HTERT RPE-1 (cell line): ENCODE data around the gene ST6GALNAC2.

Experiments used
- in situ Hi-C: fragments of 300-500 bp; cut with MboI; formaldehyde crosslinking; loops from 4 replicates; pipeline ENCODE4 v1.14.3; 2020; ENCODE audit warnings: low sequenced_read_pairs

The ST6GALNAC2 gene

DNA sequence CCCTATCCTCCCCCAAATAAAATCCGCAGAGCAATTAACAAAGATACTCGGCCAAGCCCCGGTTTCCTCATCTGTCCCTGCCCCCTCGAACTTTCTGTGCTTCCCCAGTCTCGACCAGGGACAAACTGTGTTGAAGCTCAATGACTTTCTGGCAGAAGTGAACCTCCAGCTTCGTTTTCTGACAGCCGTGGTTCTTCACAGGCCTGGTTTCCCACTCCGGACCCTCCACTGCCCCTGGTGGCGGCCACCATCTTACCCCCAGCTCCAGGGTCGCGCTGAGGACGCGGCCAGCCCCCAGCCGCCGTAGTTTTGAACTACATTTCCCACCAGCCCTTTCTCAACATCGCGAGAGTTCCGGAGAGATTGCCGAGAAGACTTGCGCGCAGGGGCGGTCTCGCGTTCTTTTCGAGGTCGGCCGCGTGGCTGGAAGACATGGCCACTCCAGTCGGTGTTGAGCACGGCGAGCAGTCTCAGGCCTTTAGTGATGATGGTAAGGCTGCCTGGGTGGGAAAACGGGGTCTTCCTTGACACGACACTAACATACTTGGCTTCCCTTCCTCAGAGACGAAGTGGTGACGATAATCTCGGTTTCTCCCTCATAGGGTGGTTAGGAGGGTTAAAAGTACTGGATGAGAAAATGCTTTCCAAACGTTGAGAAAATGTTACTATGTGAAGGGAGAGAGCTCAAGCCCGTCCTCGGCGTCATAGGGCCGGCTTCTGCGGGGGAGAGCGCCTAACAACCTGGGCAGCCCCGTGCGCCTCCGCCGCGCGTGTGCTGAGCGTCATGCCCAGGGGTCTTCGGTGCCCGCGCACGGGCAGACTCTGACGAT lies 28.1 kb downstream of the ST6GALNAC2 start:
- in situ Hi-C loops: no loop called here

DNA sequence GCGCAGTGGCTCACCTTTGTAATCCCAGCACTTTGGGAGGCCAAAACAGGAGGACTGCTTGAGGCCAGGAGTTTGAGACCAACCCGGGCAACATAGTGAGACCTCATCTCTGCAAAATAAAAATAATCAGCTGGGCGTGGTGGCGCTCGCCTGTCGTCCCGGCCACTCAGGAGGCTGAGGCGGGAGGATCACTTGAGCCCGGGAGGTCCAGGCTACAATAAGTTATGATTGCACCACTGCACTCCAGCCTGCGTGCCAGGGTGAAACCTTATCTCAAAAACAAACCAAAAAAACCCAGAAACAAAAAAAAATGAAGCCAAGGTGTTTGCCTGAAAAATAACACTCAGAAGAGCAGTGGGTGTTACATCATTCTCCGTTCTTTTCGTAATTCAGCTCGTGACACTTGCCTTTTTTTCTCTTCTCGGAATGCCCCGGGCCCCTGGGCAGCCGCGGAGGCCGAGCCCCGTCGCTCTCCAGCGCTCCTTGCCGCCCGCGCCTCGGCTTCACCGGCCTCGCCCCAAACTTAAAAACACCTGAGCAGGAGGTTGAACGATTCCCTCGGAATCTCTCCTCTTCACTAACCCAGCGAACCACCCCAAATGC lies 28.8 kb downstream of the ST6GALNAC2 start:
- in situ Hi-C loops: no loop called here

DNA sequence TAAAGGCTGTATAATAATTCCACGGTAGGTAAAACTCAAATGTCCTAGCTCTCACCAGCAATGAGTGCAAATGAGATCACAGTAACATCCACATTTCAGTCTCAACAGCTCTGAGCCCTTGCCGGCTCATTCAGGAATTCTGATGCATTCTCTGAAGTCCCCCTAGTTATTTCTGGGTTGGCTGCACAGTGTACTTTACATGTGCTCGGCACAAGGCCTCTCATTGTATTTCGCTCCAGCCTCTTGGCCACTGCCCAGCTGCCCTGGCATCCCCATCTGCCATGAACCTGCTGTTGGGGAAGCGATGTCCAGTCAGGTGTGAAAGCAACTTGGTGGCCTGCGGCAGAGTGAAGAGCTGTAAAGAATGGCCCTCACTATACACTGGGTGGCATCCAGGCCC lies 31.5 kb downstream of the ST6GALNAC2 start:
- in situ Hi-C loops: no loop called here

DNA sequence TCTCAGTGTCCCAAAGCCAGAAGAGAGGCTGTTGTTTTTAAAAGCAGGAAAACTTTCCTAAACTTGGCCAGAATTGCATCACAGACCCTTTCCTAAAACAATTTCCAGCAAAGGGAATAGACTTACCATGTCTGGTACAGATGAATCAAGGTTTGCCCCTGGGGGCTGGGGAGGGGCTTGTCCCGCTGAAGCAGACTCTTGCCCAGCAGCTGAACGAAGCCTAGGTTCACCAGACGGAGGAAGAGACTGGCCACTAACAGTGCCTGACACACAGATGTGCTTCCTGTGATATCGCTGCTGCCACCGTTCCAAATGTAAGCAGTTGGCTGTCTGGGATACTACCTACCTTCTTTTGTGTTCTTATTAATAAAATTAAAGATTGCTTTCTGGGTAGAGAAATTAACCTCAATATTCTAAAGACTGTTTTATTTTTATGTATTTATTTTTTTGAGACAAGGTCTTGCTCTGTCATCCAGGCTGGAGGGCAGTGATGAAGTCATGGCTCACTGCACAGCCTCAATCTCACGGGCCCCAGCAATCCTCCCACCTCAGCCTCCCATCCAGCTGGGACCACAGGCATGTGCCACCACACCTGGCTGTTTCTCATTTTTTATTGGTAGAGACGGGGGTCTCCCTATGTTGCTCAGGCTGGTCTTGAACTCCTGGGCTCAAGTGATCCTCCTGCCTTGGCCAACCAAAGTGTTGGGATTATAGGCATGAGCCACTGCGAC lies 32.3 kb downstream of the ST6GALNAC2 start:
- in situ Hi-C loops: no loop called here

DNA sequence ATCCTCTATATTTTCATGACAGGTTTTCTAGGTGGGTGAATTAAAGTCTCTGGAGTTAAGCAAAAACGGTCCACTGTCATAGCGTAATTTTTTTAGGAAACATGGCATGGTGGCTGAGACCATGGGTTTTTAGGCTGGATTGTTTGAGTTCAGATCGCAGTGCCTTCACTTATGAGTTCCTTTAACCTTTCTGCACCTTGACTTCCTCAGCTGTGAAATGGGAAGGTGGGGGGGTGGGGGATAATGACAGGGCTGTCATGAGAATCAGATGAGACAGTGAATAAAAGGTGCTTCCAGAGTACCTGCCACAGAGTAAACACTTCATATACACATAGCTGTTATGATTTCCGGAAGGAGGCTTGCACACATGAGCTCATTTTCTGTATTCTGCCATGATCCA lies 34.0 kb downstream of the ST6GALNAC2 start:
- in situ Hi-C loops: no loop called here

DNA sequence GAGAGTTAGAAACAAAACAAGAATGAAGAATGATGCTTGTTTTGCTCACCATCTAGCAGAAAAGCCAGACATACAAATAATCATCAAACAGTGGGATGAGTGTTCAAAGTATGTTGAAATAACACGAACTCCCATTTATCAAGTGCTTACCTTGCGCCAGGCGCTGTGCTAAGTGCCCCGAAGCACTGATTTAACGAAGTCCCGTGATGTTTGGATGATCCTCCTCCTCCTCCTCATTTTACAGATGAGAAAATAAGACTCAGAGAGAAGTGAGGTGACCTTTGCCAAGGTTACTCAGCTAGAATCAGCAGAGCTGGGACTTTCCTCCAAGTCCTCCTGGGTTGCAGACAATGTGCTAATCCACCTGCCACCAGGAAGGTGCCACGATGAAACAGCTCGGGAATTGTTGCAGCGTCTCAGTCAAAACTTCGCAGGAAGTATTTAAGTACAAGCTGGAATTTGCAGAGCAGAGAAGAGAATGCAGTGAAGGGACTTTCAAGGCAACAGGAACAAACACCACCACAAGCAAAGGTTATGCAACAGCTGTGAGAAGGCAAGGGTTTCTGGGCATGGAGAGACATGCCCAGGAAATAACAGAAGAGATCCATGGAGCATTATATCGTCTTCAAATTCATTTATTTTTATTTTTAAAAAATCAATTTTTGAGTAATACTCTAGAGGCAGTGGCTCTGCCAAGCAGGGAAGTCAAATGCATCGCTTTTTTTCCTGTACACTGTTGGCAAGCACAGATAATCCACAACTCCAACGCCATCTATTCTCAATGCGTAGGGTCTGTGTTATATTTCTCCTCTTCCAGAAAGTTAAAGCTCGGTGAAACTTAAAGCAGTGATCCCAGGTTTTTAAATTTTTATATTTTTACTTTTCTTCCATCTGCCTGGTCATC lies 34.7 kb downstream of the ST6GALNAC2 start:
- in situ Hi-C loops: no loop called here

DNA sequence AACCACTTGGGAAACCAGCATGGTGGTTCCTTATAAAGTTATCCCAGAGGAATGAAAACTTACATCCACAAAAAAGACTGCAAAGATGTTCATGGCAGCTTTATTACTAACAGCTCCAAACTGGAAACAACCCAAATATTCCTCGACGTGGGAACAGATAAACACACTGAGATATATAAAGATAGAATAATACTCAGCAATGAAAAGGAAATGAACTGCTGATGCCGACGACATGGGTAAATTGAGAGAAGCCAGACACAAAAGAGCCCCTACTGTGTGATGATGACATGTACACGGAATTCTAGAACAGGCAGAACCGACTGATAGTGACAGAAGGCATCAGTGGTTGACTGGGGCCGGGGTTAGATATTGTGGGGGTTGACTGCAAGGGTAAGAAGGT lies 36.1 kb downstream of the ST6GALNAC2 start:
- in situ Hi-C loops: no loop called here

DNA sequence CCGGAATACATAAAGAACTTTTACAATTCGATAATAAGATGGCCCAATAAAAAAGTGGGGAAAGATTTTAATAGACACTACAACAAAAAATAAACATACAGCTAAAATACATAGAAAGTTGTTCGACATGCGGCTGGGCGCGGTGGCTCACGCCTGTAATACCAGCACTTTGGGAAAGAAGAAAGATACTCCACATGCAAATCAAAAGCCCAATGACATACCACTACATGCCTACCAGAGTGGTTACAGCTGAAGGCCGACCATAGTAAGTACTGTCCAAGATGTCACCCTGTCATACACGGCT lies 36.5 kb downstream of the ST6GALNAC2 start:
- in situ Hi-C loops: no loop called here

DNA sequence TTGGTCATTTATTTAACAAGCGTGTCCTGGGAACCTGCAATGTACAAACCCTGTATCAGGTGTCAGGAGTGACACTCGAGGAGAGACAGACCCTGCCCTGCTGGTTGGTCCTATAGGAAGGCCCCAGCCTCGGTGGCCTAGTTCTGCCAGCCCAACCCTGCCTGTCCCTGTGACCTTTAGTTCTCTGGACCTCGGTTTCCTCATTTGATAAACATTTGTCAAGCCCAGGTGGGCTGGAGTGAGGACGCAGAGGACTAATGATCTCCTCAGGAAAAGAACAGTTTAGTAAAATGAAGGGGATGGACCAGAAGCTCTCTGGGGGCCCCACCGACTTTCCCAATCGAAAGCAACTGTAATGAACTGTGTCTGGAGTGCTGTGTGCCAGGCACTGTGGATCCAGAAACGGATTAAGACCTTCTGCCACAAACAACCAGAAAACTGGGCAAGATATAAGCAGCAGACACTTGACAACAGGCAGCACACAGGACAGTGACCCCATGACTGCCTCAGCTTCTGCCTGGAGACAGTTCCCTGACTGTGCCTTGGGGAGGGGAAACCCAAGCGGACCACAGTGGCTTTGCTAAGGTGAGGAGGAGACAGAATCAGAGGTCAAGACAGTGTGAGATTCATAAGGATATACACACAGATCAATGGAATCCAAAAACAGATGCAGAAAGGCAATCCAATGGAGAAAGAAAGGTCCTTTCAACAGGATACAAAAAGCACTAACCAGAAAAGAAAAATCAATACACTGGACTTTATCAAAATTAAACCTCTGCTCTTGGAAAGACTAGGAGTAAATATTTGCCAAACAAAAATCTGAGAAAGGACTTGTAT lies 37.1 kb downstream of the ST6GALNAC2 start:
- in situ Hi-C loops: no loop called here

DNA sequence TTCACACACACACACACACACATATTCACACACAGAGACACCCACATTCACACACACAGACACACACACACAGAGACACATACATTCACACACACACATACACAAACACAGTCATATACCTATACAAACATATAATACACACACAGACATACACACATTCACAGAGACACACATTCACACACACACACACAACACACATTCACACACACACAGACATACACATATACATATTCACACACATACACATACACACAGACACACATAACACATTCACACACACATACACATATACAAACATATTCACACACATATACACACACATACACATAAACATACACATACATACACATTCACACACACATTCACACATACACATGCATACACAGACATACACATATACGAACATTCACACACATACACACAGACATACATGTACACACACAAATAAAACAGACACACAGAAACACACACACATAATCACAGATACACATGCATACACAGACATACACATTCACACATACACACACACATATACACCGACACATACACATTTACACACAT lies 37.9 kb downstream of the ST6GALNAC2 start:
- in situ Hi-C loops: no loop called here

DNA sequence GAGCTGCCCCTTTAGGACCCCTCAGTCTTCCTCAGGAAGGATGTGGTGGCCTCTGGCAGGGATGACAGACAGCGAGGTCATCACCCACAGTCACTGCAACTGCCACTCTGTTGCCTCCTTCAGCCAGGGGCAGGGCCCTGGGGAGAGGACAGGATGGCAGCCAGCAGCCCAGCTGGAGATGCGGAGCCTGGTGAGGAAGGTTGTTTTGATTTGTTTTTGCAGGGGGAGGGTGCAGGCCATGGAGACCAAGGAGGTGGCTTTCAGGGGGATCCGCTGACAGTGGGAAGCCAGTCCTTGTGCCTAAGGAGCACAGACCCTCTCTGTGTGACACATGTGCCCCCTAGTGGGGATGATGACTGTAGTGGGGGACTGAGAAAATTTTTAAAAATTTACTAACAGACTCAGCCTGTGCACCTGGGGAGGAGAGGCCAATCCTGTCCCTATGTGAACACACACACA lies 38.4 kb downstream of the ST6GALNAC2 start:
- in situ Hi-C loops: no loop called here

DNA sequence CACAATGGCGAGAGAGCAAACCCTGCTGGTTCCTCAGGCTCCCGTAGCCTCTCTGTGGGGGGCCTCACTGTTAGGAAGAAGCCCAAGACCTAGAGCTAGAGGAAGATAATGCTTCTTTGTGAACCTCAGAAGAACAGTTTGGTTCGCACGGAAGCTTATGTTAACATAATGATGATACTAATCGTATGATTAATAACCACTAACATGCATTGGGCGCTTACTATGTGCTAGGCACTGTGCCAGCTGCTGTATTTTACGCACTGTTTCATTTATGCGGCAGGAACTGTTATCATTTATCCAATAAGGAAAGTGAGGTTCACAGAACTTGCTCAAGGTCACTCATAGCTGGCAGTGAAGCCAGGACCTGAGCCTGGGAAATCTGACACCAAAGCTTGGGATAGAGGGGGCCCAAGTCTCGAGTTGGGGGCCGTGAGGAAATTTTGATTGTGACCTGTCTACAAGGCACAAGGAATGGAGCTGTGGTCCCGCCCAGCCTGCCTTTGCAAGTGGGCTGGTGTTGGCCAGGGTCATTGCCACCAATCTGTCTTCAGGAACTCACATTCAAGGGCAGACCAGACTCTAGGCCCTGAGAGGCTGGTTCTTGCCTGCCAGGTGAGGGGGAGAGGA lies 39.0 kb downstream of the ST6GALNAC2 start:
- in situ Hi-C loops: no loop called here

DNA sequence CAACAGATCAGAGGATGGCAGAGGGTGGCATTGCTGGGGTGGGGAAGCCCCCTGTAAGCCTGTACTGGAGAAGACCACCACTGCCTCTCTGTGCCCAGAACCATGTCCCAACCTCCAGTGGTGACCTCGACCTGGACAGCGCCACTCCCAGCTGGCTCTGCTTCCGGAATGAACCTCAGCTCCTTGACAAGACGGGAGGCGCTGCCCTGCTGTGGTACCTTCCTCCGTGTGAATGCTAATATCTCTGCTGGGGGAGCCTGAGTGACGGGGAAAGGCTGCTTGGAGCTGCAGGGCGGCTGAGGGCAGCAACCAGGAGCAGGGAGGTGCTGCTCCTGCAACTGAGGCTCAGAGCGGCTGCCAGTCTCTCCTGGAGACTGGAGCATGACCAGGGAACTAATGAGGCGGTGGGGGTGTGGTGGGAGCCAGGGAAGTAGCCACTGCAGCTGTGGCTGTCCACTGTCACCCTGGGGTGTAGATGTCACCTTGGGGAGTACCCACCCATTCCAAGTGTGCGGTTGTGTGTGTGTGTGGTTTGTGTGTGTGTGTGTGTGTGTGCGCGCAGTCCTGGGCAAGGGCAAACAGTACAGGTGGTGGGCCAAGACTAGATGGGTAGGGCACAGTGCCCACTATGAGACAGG lies 39.6 kb downstream of the ST6GALNAC2 start:
- in situ Hi-C loops: no loop called here

DNA sequence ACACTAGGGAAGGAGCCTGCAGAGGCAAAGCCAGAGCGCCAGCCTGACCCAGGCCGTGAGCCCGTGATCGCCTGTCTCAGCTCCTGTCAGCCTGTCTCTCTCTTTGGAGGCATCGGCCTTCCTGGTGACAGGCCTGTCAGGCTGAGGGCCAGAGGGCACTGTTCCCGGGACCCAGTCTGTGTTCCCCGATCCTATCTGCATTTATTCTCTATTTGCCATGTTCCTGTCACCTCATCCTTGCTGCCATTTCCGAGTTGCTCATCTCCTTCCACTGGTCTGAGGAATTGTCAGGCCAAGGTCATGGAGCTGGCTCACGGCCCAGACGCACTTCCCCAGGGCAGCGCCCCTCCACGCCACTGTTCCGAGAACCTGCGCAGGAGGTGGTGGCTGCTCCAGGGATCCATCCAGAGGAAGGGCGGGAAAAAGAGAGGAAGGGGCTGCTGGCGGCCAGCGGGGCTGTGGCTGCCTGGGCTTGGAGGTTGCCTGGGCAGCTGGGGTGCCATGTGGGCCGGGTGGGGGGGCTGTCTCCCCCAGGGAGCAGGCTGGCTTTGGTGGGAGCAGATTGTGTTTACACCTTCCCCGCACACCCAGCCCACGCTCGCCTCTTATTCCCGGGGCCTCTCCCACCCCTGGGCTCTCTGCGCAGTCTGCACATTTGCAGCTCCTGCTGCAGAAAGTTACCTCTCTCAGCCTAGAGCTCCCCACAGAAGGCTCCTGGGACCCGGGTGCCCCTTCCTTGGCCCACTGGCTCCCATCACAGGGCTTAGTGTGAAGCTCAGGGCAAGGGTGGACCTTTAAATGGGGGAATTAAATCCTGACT lies 40.9 kb downstream of the ST6GALNAC2 start:
- in situ Hi-C loops: no loop called here

DNA sequence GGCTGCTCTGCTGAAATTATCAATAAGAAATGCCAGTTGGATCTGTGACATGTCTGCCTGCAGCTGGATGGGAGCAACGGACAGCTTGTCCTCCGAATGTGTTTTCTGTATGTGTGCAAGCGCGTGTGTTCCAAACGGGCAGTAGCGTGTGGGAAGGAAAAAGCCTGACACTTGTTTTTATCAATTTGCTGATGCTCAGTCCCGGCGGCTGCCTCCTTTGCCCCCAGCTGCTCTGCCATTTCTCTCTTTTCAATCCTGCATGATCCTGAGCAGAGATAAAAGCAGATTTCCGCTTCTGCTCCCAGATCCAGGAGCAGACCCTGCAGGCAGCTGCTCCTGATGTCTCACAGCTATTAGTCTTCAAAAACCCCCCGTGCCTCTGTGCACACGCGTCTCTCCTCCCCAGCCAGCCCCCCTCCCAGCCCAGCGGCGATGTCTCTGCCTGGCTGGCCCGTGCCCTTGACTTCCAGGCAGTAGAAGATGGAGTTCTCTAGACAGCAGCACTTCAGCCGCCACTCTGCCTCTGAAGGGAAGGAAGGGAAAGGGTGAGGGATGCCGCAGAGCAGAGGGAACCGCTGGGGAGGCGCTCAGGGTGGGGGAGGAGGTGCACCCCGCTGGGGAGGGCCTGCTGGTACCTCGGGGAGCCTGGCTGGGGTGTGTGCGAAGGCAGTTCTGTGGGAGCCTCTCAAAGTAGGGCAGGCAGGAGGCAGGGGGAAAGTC lies 41.7 kb downstream of the ST6GALNAC2 start:
- in situ Hi-C loops: no loop called here

DNA sequence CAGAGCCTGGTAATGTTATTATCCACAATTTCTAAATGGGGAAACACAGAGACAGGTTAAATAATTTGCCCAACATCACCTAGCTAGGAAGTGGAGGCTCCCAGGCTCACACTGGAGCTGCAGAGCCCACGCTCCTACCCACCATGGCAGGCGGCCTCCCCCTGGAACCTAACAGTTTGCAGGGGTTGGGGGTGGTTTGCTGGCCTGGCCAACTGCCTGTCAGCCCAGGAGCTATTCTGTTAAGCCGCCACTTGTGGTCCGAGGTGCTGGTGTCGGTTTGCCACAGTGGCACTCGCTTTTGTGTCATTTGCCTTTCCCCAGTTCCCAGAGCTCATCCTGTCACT lies 42.2 kb downstream of the ST6GALNAC2 start:
- in situ Hi-C loops: no loop called here

DNA sequence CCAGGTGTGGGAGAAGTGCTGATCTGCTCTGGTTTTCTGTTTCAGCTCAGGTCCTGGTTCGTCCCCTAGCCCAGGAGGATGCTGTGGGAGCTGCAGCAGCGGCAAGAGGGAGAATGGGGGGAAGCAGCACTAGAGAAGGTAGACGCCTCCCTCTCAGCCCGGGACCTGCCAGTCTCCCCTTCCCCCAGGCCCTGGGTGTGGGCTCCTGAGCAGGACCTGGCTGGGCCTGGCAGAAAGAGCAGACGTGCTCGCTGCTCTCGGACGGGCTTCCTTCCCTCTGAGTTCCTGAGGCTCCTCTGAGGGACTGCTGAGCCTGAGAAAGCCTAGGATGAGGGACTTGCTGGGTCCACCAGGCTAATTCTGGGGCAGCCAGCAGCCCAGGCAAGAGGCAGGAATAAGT lies 42.7 kb downstream of the ST6GALNAC2 start:
- in situ Hi-C loops: no loop called here

DNA sequence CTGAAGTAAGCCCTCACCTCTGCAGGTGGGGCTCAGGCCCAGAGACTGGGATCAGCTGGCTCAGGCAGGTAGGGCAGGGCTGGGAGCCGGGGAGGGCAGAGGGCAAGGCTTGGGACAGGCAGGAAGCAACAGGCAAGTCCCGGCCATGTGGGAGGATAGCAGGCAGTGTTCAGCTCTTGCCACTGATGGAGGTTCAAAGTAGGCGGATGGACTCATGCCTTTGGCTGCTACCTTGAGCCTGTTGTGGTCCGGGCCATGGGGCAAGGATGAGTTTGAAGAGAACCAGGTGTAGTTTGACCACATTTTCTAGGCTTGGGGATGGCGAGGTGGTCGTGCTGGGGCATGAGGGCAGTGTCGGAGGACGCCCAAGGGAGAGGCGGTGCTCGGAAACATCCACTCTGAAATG lies 43.1 kb downstream of the ST6GALNAC2 start:
- in situ Hi-C loops: no loop called here
